Upper lobe of left lung (tissue), 6 donors: ENCODE measurements around the gene MALRD1. TPM values are rescaled to one million over a fixed set of nuclear protein-coding genes. Genes with fewer than 3 reads are reported as not detected.

Experiments used
- ATAC-seq, 2 donors: fragments of 200-7000 bp; cut with Tn5 transposase; one replicate each; pipeline ENCODE4 v1.9.1; 2022; ENCODE audit warnings: mild to moderate bottlenecking in 2 of 2, moderate library complexity in 2 of 2; ENCODE audit not compliant: low FRiP score in 2 of 2
- DNase-seq, 2 donors: peaks; one replicate each; pipeline ENCODE4 v3.0.0-alpha.2; 2019 to 2020
- H3K27ac ChIP-seq, 4 donors: fragments of 200-600 bp; sonication (generic); one replicate each; pipeline ENCODE4 v1.5.1; 2016 to 2019
- H3K27me3 ChIP-seq, 4 donors: fragments of 200-600 bp; sonication (generic); one replicate each; pipeline ENCODE4 v1.5.1; 2017 to 2019
- H3K36me3 ChIP-seq, 4 donors: fragments of 200-600 bp; sonication (generic); one replicate each; pipeline ENCODE4 v1.5.1; 2016 to 2019
- H3K4me1 ChIP-seq, 4 donors: fragments of 200-600 bp; sonication (generic); one replicate each; pipeline ENCODE4 v1.5.1; 2018 to 2019
- H3K4me3 ChIP-seq, 4 donors: fragments of 200-600 bp; sonication (generic); one replicate each; pipeline ENCODE4 v1.5.1; 2017 to 2019; ENCODE audit warnings: mild to moderate bottlenecking in 2 of 4, moderate library complexity in 1 of 4
- H3K9me3 ChIP-seq, 4 donors: fragments of 200-600 bp; sonication (generic); one replicate each; pipeline ENCODE4 v1.5.1; 2018 to 2019
- CTCF ChIP-seq, 6 experiments: fragments of 450-650 bp in 4 of 6; fragments of 200-600 bp in 2 of 6; sonication (generic) in 2 of 6; IDR thresholded peaks; one replicate each; pipeline ENCODE4 v1.5.1; 2016 to 2019; ENCODE audit warnings: antibody characterized with exemption in 6 of 6
- EP300 ChIP-seq, 4 donors: sonication (generic); formaldehyde crosslinking; IDR thresholded peaks; one replicate each; pipeline ENCODE4 v1.5.1; 2017; ENCODE audit warnings: antibody characterized with exemption in 4 of 4, control low read depth in 2 of 4
- POLR2A ChIP-seq, 4 donors: fragments of 450-650 bp; IDR thresholded peaks; one replicate each; pipeline ENCODE4 v1.5.1; 2016 to 2017; ENCODE audit warnings: antibody characterized with exemption in 4 of 4, mild to moderate bottlenecking in 2 of 4
- POLR2AphosphoS5 ChIP-seq, 2 donors: sonication (generic); formaldehyde crosslinking; IDR thresholded peaks; one replicate each; pipeline ENCODE4 v1.5.1; 2017; ENCODE audit warnings: antibody characterized with exemption in 2 of 2
- WGBS, 2 donors: methylation state at CpG; one replicate each; pipeline ENCODE4 v1.1.5; 2017 to 2018; 5-methylcytosine and 5-hydroxymethylcytosine counted together
- total RNA-seq, 6 donors: library from RNA; depleted of rRNA in 4 of 6; stranded (reverse); fragments of >200 nt in 4 of 6; gene quantifications; one replicate each; pipeline versions ENCODE4 v1.1.0 to v1.2.1, GENCODE V29; 2016 to 2021
- donor health status: DM: no; HTN: no; CAD: no; lungs with moderate emphysema.
- donor health status: DM: no; HTN: yes; CAD: no; lungs with severe emphysema.

Gene MALRD1
- total RNA-seq, 6 donors from 2014 or later, result 2.7 to 21.0 (median 7.5) TPM

GRCh38 chr10:19373988-19374387 lies 325.4 kb downstream of the MALRD1 start:
- no peaks in the 10 kb centered on the region for H3K9me3 ChIP-seq
- WGBS, 2 donors, result 62 to 63% methylated on average over 3 of the region's 3 CpGs
- no peak overlapping the region for H3K4me3 ChIP-seq
- no peak for TF ChIP-seq EP300 (IDR thresholded peaks at IDR 0.05)
- TF ChIP-seq CTCF (IDR thresholded peaks at IDR 0.05), result no peak
- no peak for TF ChIP-seq POLR2A (IDR thresholded peaks at IDR 0.05)
- H3K27me3 ChIP-seq, result no peaks in the 10 kb centered on the region
- H3K27ac ChIP-seq, result no peak overlapping the region
- DNase-seq (no peak), ATAC-seq (no peak)
- no peaks in the 10 kb centered on the region for H3K36me3 ChIP-seq
- no peaks in the 10 kb centered on the region for H3K4me1 ChIP-seq

GRCh38 chr10:19385846-19386450 lies 337.3 kb downstream of the MALRD1 start:
- WGBS, 2 donors, result 72 to 87% methylated on average over 3 of the region's 3 CpGs
- no peaks in the 10 kb centered on the region for H3K36me3 ChIP-seq
- no peak for ATAC-seq
- H3K4me1 ChIP-seq, result no peaks in the 10 kb centered on the region
- H3K9me3 ChIP-seq, result no peaks in the 10 kb centered on the region
- no peak for DNase-seq
- H3K27me3 ChIP-seq, result no peaks in the 10 kb centered on the region
- TF ChIP-seq CTCF (IDR thresholded peaks at IDR 0.05), result no peak
- TF ChIP-seq POLR2A (IDR thresholded peaks at IDR 0.05), result no peak
- TF ChIP-seq POLR2AphosphoS5 (IDR thresholded peaks at IDR 0.05), result no peak
- no peak for TF ChIP-seq EP300 (IDR thresholded peaks at IDR 0.05)
- no peak overlapping the region for H3K4me3 ChIP-seq
- no peak overlapping the region for H3K27ac ChIP-seq

- H3K4me3 ChIP-seq, result no peak overlapping the region
- no peaks in the 10 kb centered on the region for H3K4me1 ChIP-seq
- DNase-seq (no peak), ATAC-seq (no peak)
- H3K27me3 ChIP-seq, result no peaks in the 10 kb centered on the region
- no peak overlapping the region for H3K27ac ChIP-seq
- no peaks in the 10 kb centered on the region for H3K9me3 ChIP-seq
- no peaks in the 10 kb centered on the region for H3K36me3 ChIP-seq
- TF ChIP-seq CTCF (IDR thresholded peaks at IDR 0.05) (no peak), POLR2AphosphoS5 (IDR thresholded peaks at IDR 0.05) (no peak), EP300 (IDR thresholded peaks at IDR 0.05) (no peak), POLR2A (IDR thresholded peaks at IDR 0.05) (no peak)
- 82 to 89% methylated on average over 1 of the region's 1 CpG for WGBS, 2 donors
Measured at GRCh38 chr10:19408924-19409323, 360.3 kb downstream of the MALRD1 start.

- Histone ChIP-seq H3K27me3 (no peaks in the 10 kb centered on the region), H3K36me3 (no peaks in the 10 kb centered on the region), H3K4me1 (no peaks in the 10 kb centered on the region), H3K4me3 (no peak overlapping the region), H3K27ac (no peak overlapping the region), H3K9me3 (no peaks in the 10 kb centered on the region)
- whole genome bisulfite sequencing, 2 donors, result 75 to 88% methylated on average over 2 of the region's 2 CpGs
- no peak for ATAC-seq
- DNase-seq, result no peak
- TF ChIP-seq POLR2A (IDR thresholded peaks at IDR 0.05) (no peak), POLR2AphosphoS5 (IDR thresholded peaks at IDR 0.05) (no peak), EP300 (IDR thresholded peaks at IDR 0.05) (no peak), CTCF (IDR thresholded peaks at IDR 0.05) (no peak)
Measured at GRCh38 chr10:19411119-19411518, 362.5 kb downstream of the MALRD1 start.

GRCh38 chr10:19412531-19412930 lies 363.9 kb downstream of the MALRD1 start:
- H3K4me3 ChIP-seq, result no peak overlapping the region
- no peaks in the 10 kb centered on the region for H3K27me3 ChIP-seq
- no peak for DNase-seq
- no peaks in the 10 kb centered on the region for H3K36me3 ChIP-seq
- H3K4me1 ChIP-seq, result no peaks in the 10 kb centered on the region
- H3K27ac ChIP-seq, result no peak overlapping the region
- TF ChIP-seq POLR2A (IDR thresholded peaks at IDR 0.05) (no peak), CTCF (IDR thresholded peaks at IDR 0.05) (peak in 3 of 6 experiments; percentile 19 to 42 (median 32))
- H3K9me3 ChIP-seq, result no peaks in the 10 kb centered on the region
- ATAC-seq, result no peak
